ENCODE data around the gene URB1.
"Not testable (repeated sequence)": the region's sequence is repeated elsewhere in the genome, so short reads cannot be mapped to it uniquely, and the experiment has no call there.

The URB1 gene

DNA sequence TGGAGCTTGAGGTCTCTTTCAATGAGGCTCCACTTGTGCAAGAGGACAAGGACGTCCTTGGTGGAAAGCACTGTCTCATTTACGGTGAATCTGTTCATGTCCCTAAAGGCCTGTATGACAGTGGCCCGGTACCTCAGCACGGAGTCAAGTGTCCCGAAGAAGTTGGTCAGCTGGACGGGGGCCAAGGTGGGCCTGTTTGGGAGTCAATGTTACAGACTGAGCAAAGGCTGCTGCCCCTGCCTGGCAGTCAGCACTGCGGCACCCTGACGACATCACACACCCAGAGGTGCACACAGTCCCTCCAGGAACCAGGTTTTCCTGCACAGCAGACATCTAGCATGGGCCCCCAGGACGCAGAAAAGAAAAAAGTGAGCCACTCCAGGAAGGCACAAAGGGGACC lies 75.1 kb downstream of the URB1 start:
- DNase-seq: no peak

DNA sequence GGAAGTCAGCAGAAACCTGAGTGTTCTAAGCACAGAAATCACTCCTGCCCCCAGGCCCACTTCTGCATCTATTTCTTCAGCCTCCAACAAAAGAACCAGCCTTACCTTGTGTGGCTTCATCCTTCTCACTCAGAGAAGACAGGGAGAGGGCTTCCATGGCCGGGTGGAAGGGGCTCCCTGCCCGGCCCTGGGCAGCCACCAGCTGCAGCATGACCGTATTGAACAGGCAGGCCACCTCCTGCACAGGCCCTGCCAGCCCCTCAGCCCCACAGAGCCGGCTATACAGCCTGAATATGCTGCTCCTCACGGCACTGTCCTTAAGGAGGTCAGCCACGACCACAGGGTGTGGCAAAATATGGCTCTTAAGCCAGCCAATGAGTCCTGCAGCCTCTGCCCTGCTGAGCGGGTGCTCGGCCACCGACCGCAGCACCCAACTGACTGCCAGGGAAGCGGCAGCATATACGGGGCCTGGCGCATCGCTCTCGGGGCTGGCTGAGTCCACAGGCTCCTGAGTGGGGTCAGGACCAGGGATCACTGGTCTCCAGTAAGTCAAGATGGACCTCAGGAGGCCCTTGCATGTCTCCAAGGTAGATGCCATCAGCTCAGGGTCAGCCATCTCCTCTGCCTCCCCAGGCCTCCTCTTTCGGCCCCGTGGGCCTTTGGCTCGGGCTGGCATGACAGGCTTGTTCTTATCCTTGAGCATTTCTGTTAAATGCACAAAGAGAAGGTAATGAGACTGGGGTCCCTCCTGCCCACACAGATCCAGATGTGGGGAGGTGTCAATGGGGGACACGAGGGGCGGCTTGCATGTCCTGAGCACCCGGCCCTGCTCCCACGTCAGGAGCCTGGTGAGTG lies 76.2 kb downstream of the URB1 start:
- DNase-seq: no peak

DNA sequence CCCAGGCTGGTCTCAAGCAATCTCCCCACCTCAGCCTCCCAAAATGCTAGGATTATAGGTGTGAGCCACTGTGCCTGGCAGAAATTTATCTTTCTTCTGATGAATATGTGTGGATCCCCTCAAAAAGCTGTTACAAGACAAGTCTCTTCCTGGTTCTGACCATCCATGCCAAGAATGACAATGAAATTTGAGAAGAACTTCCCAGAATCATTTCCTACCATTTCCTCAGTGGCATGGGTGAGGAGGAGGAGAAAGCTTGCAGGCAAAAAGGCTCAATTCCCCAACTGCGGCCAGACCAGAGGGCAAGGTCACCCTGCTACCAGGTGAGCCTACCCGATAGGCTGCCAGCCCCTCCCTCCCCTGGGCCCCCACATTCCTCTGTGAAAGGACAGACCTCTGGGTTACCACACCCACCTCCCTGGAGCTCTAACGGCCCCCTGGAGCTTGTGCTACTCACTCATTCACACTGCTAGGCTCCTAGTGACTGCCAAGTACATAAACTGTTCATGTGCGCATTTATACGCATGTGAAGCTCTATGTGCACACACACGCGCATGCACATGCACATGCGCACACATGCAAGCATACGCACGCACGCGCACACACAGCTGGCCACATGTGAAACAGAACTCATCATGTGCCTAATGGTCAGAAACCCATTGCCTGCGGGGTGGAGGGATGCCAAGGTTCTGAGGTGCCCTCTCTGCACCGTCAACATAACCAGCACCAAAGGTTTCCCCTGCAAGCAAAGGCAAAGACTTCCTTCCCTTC lies 77.1 kb downstream of the URB1 start:
- no peak for DNase-seq

DNA sequence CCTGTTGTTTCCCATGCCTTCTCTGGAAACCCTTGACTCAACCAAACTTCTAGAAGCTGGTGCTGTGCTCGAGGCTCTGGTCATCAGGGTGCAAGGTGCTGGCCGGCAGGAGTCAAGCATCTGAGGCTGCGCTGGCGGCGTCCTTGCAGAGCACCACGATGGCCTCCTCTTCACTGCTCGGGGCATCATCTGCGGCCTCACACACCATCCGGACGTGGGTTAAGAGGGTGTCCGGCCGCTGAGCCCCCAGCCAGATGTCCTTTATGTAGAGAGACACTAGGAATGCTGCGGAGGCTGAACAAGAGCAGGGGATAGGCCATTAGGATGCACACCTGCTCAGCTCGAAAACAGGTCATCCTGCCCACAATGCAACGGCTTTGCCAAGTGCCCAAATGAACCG lies 78.0 kb downstream of the URB1 start:
- no peak for DNase-seq

DNA sequence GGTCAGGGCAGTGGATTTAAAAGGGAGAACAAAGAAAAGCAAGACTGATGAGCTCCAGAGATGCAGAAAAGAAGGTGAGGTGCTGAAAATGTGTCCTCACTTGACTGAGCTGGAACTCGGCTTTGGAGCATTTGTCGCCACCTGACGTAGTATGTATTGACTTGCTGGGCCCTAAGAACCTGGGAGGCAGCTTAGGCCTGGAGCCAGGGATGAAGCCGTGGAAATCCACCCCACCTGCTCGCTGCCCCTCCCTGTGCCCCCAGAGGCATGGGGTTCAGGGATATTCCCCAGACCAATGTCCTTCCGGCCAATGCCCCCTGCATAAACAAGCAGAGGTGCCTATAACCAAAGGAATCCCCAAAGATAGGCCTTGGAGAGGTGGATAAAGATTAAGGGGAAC lies 79.8 kb downstream of the URB1 start:
- no peak for DNase-seq

DNA sequence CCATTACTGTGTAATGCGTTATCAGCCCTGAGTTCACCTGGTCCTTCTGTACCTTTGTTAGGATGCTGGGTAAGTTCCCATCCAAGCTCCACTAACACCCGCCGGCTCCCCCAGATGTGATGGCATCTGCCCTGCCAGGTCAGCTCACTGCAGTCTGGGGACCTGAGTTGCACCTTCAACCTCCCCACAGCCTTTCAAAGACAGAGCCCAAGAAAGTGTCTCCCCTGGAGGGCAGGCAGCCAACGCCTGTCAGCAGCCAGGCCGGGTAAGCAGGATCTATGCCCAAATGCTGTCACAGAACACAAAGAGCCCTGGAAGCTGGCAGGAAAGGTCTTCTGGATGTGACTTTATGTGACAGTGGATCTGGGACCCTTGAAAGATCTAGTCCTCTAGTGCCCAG lies 80.5 kb downstream of the URB1 start:
- no peak for DNase-seq

DNA sequence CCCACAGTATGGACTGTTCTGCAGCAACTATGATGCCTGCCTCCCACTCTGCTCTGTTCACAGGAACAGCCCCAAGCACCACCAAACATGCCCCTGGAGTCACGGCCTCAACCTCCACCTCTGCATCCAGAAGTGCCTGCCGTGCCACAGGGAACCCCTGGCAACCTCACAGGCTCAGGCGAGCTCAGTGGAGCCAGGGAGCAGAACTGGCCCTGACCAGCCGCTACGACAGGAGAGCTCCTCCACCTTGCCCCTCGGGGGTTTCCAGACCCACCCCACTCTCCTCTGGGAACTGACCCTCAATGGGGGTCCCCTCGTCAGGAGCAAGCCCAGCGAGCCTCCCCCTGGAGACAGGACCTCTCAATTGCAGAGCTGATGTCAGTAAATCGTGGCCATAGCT lies 81.2 kb downstream of the URB1 start:
- DNase-seq: no peak

DNA sequence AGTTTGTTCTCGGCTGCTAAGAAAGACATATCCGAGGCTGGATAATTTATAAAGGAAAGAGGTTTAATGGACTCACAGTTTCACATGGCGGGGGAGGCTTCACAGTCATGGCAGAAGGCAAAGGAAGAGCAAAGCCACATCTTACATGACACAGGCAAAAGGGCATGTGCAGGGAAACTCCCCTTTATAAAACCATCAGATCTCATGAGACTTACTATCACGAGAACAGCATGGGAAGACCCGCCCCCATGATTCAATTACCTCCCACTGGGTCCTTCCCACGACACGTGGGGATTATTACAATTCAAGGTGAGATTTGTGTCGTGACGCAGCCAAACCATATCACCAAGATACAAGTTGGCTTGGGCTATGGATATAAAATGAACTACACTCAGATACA lies 81.8 kb downstream of the URB1 start:
- not testable (repeated sequence) for DNase-seq

DNA sequence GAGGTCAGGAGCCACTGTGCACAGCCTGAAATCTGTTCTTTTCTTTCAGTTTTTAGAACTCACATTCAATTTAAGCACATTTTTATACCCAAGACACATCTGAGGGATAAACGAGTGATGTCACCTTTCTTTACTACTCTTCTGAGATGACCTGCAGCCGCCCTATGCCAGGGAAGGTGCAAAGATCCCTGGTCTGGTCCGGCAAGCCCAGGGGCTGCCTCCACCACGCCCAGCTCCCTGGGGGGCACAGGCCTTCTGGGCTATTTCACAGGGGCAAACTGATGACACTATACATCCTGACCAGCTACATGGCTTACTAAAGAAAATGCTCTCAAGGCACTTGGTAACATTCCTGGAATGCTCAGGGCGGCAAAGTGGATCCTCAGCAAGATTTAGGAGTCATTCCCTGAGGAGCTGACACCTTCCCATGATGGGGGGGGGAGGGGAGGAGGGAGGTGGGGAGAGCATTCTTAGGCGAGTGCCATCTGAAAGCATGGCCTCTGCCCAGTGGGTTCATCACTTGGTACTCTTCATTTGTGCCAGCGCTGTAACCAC lies 82.8 kb downstream of the URB1 start:
- DNase-seq: no peak

DNA sequence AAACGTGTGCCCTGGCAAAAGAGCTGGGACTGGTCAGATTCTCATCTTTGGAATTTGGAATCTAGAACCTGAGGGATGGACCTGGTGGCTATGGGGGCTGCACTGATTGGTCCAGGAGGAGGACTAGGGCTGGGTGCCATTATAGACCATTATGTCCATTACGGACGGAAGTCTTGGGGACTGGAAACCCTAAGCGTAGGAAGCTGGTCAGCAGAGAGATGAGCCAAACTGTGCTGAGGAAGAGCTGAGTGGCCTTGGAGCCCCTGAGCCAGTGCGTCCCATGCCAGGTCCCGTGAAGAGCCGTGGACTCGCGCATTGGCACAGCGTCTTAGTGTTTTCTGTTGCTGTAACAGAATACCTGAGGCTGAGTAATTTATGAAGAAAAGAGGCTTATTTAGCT lies 84.1 kb downstream of the URB1 start:
- DNase-seq: no peak

DNA sequence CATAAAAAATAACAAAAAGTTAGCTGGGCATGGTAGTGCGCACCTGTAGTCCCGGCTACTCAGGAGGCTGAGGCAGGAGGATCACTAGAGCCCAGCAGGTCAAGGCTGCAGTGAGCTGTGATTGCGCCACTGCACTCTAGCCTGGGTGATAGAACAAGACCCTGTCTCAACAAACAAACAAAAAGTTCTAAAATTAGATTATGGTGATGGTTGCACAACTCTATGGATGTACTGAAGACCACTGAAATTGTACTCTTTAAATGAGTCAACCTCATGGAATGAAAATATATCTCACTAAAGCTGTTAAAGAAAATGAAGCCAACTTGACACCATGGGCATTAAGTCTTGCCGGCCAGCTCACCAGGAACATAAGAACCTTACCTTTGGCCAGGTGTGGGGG lies 85.1 kb downstream of the URB1 start:
- DNase-seq: no peak

DNA sequence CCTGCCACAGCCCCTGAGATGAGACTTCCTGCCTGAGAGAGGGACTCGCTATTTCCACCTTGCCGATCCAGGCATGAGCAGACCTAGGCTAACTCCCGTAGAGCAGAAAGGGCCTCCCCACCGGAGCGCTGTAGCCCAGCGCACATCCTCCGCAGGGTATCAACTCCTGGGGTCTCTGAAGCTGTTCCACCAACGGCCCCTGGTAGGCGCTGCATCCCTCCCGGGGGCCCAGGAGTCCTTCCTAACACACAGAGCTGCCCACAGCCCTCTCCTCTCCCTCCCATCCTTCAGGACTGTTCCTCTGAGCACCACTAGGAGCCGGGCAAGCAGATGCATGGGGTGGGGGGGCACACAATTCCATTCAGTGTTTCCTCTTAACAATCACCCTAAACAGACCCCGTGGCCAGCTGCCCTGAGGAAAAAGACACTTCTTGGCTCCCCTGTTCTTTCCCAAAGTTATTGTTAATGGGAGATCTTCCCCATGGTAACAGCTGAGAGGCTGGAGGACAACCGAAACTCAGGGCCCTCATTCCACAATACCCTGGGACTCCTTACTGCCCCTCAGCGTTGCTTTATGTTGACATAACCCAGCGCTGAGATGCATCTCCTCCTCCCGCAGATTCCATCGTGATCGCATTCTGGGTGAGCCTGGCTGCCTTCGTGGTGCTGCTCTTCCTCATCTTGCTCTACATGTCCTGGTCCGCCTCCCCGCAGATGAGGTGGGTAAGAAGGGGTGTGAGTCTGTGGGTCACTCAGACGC lies 86.6 kb downstream of the URB1 start:
- no peak for DNase-seq

DNA sequence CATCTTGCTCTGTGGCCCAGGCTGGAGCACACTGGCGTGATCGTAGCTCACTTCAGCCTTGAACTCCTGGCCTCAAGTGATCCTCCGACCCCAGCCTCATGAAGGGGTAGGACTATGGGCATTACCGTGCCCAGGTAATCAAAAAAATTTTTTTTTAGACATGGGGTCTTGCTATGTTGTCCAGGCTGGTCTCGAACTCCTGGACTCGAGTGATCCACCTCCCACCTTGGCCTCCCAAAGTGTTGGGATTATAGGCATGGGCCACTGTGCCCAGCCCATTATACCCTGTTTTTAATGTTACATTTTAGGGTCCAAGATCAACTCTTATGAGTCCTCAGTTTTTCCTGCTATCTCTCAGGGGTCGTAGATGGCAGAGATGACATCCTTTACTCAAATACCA lies 87.8 kb downstream of the URB1 start:
- no peak for DNase-seq

DNA sequence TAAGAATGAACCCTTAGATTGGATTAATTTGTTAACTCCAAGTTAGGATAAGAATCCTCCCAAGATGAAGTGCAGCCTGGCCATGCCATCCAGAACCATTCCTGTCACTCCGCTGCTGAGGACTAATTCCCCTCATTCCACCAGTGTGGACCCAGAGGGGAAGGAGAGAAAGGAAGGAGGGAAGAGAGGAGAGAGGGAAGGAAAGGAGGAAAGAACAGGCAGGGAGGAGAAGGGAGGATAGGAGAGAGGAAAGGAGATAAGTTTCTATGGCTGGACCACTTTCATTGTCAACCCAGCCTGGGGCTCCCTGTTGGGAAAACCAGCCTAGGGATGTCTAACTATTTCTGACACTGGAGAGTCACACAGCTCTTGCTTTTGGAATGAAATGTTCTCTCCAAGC lies 89.4 kb downstream of the URB1 start:
- no peak for DNase-seq

DNA sequence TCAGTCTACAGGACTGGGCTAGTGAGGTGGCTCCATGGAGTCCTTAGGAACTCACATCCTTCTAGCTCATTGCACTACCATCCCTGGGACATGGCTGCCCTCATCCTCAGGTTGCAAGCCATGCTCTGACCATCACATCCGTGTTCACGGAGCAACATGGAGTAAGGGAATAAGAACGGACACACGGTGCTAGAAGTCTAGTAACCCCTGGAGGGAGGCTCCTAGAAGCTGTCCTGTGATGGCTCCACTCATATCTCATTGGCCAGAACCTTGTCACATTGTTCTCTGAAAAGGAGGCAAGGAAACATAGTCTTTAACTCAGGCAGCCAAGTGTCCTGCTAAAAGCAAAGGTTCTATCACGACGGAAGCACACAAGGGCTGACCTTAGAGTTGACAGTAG lies 90.3 kb downstream of the URB1 start:
- DNase-seq: no peak

DNA sequence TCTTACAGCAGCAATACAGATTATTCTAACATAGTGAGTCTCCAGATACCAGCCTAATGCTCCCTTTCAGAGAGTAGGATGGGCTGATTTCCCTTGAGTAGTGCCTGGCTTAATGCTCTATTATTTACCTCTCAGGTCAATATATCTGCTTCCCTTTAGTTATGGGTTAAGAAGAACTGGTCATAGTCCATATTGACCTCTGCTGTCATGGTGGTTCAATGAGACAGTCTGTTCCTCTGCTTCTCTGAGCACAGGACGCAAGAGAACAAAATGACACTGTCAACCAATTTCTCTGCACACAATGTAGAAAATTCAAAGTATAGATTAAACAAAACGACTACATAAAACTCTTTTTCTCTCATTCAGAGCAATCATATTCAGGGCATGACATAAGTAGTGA lies 91.2 kb downstream of the URB1 start:
- DNase-seq: no peak

DNA sequence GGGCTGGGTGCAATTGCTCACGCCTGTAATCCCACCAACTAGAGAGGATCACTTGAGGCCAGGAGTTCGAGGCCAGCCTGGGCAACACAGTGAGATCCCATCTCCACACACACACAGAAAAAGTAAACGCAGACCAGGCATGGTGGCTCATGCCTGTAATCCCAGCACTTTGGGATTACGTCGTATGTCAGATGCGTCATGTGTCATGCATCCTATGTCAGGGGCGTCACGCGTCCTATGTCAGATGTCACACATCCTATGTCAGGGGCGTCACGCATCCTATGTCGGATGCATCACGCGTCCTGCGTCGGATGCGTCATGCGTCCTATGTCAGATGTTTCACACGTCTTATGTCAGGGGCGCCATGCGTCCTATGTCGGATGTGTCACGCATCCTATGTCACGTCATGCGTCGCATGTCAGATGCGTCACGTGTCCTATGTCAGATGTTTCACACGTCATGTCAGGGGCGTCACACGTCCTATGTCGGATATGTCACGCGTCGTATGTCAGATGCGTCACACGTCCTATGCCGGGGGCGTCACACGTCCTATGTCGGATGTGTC lies 92.6 kb downstream of the URB1 start:
- DNase-seq: no peak

DNA sequence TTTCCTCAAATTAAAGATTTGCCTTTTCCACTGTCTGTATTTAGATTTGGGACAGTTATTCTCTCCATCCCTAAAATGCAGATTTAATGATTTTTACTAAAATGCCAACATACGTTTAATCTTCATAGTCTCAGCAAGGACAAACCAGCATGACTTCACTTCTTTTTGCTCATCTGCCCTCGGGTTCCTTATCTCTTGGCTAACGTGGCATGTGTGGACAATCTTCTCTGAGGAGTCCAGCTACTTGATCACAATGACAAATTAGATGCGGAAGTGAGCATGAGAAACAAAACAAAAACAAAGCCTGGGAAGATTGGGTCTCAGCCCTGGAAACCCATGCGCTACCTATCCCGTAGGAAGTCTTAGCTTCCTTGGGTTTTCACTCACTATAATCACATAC lies 93.1 kb downstream of the URB1 start:
- no peak for DNase-seq

DNA sequence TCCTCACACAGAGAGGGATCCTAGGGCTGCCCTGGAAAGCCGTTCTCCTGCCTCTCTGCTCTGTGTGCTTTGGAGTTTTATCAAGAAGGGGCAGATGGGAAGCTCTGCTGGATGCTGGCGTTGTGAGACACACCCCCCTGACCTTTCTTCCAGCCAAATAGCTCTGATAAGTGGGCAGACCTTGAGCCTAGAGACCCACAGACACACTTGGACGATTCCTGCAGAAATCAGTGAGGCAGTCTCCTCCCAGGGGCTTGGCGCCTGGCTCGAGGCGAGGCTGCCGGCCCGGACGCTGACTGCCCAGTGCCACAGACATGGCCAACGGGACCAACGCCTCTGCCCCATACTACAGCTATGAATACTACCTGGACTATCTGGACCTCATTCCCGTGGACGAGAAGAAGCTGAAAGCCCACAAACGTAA lies 94.1 kb downstream of the URB1 start, which contains the start of gene MRAP:
Gene MRAP (plus strand): TSS at position 198 of the 424 bp plus-strand sequence. CDS start 117 bp downstream, at position 315.
- DNase-seq: no peak

DNA sequence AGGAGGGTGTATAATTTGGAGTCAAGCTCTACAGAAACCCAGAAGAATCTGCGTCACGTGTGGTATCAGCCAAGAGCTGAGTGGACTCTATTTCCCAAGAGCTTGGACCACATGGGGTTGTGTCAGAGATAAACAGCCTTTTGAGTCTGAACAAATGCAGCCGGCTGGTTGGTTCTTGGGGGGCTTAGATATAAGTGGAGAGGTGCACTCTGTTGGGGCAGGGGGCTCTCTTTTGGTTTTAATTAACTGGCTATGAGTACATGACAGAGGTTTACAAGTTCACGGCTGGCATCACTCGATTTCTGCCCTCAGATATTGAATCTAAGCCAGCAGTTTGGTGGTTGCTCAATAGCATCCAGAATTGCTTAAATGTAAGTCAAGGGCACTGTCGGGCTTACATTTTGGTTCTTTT lies 94.7 kb downstream of the URB1 start:
- no peak for DNase-seq

DNA sequence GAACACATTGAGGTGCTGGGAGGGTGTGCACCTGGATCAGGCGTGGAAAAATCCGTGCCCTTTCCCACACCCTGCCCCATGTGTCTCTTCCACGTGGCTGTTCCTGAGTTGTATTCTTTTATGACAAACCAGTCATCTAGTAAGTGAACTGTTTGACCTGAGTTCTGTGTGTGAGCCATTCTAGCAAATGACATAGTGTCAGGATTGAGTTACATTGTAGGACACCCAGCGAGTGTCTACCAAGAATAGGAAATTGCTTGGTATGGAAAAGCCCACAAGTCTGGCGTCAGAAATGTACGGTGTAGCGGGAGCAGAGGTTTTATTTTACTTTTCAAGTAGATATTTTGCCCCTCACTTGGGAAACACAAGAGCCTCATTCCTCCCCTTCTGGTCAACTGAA lies 95.4 kb downstream of the URB1 start:
- no peak for DNase-seq

DNA sequence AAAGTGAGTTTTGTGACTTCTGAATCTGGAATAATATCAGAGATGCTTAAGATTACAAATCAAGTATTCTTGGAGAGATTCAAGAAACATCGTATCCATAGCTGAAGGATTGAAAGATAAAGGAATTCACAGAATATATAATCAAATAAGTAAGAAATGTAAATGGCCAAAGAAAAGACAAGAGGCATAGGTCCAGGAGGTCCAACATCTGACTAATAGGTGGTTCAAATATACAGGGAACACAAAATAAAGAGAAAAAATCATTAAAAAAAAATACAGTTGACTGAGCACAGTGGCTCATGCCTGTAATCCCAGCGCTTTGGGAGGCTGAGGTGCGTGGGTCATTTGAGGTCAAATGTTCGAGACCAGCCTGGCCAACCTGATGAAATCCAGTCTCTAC lies 107.3 kb downstream of the URB1 start:
- no peak for DNase-seq

DNA sequence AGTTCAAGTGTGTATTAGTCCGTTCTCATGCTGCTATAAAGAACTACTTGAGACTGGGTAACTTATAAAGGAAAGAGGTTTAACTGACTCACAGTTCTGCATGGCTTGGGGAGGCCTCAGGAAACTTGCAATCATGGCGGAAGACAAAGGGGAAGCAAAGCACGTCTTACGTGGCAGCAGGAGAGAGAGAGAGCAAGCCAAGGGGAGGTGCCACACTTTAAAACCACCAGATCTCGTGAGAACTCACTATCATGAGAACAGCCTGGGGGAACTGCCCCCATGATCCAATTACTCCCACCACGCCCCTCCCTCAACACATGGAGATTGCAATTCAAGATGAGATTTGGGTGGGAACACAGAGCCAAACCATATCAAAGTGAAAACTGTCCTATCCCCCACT lies 109.8 kb downstream of the URB1 start:
- no peak for DNase-seq

Data from inflammatory macrophage (primary cell).